Fibroblast of peridontal ligament (primary cell): Measurements from ENCODE around the gene EARS2.
"Not testable (repeated sequence)": the region's sequence is repeated elsewhere in the genome, so short reads cannot be mapped to it uniquely, and the experiment has no call there.

Experiments
- DNase-seq: peaks from one replicate; pipeline ENCODE4 v3.0.0-alpha.2; 2010; ENCODE audit errors: extremely low read depth

Gene EARS2

DNA sequence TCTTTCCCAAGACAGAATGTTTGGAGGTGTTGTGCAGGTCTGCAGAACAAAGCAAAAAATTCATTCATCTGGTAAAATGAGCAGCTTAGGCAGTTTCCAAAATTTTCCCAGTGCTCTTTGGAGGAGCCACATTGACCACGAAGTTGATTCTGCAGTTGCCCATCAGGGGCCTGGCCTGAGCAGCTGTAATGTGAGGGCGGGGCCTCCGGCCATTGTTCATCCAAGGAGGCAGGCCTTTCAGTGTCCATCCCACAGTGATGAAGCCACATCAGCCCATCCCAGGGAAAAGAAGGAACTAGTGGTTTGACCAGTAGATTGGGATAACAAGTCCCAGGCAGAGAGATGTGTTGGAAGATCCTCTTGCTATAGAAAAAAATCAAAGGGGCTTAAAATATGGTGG is 10.5 kb upstream of the EARS2 start:
- no peak for DNase-seq

DNA sequence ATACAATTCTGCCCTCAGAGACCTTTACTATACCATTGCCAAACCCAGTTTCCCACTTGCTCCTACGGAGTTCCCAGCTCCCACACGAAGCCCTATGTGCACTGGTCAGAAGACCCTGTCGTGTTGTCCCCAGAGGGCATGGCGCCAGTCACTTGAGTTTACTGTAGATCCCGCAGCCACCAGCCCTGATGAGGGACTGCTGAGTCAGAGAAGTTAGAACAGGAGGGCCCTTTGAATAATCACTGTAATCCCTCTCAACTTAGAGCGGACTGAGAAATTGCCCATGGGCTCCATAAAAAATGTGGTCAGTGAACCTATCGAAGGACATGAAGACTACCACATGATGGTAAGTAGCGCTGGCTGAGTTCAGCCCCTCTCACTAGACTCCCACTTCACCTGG is 9.6 kb upstream of the EARS2 start:
- DNase-seq: no peak

DNA sequence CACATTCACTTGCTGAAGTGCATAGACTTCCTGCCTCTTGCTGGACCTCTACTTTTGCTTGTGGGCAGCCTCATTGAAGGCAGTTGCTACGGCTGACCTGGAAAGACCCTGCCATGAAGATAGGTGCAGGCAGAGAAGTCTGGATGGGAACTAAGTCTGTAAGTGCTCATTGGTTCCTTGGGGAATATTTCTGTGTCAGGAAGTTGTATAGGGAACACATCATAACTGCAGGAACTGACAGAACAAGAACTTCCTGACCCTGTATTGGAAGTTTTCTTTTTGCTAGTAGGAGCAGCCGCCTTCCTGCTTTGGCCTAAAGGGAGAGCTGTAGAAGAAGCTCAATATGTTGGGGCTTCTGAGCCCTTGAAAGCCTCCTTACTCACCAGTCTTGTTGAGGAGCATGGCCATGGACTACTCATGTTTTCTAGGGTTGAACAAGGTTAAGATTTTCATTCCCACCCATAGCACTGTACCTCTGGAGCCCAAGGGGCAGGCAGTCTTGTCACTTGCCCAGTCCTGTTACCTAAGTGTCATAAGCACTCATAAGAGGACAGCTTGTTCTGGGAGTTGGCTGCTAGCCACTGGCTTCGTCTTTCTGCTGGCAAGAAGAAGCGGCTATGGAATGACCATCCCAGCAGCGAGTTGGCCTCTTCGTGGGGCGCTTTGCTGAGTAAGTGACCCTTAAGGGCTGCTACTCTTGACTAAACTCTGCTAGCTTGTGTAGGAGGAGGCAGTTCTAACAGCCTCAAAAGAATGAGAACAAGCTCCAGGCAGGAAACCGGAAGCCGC is 7.6 kb upstream of the EARS2 start:
- DNase-seq: no peak

- DNase-seq: no peak
Measured at GRCh38 chr16:23563186-23563585, 6.0 kb upstream of the EARS2 start.

DNA sequence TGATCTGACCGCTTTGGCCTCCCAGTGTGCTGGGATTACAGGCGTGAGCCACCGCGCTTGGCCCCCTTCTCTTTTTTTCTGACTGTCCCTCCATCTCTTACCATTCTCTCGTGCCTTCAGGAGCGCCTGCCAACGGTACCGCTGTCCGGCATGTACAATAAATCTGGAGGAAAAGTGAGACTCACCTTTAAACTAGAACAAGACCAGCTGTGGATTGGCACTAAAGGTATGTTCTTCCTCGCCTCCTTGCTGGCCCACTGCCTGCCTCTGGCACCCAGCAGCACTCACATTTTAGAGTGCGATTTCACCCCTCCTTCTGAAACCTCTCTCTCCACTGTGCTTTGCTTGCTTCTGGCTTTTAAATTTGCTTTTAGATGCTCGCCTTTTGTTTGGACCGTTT is 5.4 kb upstream of the EARS2 start:
- DNase-seq: no peak

DNA sequence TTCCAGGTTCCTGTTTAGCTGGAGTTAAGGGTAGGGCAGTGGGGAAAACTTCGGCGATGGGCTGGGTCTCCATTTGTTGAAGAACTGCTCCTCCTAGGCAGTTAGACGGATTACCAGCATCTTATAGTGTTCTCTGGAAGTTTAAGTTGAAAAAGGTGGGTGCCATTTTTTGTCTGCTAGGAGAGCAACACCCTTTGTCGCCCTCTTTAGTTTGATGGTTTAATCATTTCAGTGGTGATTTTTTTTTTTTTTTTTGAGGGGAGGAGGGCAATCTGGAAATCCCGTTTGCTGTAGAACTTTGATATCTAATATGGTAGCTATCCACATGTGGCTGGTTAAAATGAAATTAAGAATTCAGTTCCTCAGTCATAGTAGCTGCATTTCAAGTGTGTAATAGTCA is 4.4 kb upstream of the EARS2 start:
- DNase-seq: no peak

DNA sequence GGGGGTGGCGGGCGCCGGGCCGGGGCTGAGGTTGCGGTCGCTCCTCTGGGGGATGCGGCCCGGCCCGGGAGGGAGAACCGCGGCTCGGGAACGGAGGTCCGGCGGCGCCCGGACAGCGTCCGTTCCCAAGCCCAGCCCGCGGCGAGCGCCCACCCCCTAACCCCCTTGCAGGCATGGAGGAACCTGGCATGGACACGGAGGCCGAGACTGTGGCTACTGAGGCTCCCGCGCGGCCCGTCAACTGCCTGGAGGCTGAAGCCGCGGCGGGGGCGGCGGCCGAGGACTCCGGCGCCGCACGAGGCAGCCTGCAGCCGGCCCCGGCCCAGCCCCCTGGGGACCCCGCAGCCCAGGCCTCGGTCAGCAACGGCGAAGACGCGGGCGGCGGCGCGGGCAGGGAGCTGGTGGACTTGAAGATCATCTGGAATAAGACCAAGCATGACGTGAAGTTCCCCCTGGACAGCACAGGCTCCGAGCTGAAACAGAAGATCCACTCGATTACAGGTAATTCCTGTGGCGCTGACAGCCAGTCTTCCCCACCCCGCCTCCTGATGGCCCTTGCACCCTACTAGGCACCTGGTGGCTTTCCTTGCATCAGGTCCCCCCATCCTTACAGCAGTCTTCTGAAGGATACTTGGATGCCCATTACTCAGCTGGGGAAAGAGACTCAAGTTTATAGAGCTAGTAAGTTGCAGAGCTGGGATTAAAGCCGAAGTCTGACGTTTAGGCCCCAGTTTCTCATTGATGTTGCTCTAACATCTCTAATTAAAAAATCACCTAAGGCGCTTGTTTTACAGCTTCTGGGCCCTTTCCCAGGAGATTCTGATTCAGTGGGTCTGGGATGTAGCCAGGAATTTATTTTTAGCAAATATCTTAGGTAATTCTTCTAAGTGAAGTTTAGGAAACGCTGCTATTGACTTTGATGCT is 891 bp upstream of the EARS2 start:
- peak; percentile 52 for DNase-seq

- DNase-seq: no peak
Measured at GRCh38 chr16:23554536-23554935, 2.6 kb downstream of the EARS2 start.

DNA sequence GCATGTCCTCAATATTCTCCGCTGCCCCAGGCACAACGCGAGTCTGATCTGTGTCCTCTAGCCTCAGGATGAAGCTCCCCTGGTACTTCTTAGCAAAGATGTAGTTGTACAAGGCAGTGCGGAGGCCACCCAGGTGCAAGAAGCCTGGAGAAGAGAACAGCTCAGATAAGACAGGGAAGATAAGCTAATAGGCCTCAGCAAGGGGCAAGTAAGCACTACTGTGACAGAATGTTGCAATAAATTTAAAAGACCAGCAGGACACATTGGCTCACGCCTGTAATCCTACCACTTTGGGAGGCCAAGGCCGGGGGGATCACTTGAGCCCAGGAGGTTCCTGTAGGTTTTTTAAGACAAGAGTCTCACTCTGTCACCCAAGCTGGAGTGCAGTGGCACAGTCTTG is 5.0 kb downstream of the EARS2 start:
- DNase-seq: no peak

DNA sequence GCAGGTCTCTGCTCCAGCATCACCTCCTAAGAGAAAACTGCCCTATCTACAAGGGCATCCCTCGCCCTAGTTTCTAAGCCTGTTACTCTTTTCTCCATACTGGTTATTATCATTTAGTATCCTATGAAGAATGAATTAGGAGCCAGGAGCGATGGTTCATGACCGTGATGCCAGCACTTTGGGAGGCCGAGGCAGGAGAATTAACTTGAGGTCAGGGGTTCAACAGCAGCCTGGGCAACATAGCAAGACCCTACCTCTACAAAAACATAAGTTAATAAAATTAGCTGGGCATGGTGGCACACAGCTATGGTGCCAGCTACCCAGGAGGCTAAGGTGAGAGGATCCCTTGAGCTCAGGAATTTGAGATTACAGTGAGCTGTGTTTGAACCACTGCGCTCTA is 7.2 kb downstream of the EARS2 start:
- DNase-seq: no peak

- no peak for DNase-seq
Measured at GRCh38 chr16:23544436-23544835, 12.7 kb downstream of the EARS2 start.

DNA sequence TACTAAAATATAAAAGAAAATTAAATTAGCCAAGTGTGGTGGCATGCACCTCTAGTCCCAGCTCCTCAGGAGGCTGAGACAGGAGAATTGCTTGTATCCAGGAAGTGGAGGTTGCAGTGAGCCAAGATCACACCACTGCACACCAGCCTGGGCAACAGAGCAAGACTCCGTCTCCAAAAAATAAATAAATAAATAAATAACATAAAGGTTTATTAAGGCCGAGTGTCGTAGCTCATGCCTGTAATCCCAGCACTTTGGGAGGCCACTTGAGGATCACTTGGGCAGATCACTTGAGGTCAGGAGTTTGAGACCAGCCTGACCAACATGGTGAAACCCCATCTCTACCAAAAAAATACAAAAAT is 16.4 kb downstream of the EARS2 start:
- not testable (repeated sequence) for DNase-seq

GRCh38 chr16:23539984-23540816 is 16.9 kb downstream of the EARS2 start:
- DNase-seq: no peak

GRCh38 chr16:23538919-23539278 is 18.3 kb downstream of the EARS2 start:
- no peak for DNase-seq

DNA sequence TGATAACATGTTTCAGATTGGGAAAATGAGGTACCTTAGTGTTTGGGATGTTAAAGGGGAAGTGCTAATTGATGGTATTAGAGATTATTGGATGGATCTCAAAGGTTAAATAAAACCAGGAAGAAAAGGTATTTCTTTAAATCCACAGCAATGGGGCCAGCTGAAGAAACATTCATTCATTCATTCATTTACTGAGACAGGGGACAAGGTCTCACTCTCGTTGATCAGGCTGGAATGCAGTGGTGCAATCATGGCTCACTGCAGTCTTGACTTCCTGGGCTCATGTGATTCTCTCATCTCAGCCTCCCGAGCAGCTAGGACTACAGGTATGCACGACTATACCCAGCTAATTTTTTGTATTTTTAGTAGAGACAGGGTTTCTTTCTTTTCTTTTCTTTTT is 19.8 kb downstream of the EARS2 start:
- no peak for DNase-seq

- no peak for DNase-seq
Measured at GRCh38 chr16:23535901-23536300, 21.2 kb downstream of the EARS2 start.

- DNase-seq: peak; percentile 28
Measured at GRCh38 chr16:23534868-23535860, 22.0 kb downstream of the EARS2 start.

GRCh38 chr16:23532448-23532847 is 24.7 kb downstream of the EARS2 start:
- no peak for DNase-seq

- no peak for DNase-seq
Measured at GRCh38 chr16:23530062-23530461, 27.1 kb downstream of the EARS2 start.

DNA sequence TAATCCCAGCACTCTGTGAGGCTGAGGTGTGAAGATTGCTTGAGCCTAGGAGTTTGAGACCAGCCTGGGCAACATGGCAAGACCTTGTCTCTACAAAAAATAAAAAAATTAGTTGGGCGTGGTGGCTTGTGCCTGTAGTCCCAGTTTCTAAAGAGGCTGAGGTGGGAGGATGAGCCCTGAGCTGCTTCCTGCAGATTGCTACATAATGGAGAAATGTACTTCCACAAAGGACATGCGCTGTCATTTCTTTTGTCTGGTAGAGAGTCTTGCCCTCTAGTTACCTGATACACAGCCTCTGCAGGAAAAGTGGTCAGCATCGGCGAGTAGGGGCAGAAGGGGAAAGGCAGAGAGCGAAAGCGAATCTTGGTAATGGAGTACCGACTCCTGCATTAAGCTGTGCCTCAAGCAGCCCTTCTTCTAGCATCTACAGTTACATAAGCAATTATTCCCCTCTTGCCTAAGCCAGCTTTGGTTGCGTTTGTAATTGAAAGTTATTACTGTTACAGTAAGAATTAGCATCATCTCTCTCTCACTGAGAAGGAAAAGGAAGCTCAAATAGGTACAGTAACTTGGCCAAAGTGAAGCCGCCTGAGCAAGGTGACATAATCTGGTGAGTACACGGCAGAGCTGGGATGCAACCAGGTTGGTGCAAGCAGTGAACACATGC is 28.4 kb downstream of the EARS2 start:
- no peak for DNase-seq
